Lung (tissue), 12 donors: ENCODE measurements around the gene NFIB. TPM values are rescaled to one million over a fixed set of nuclear protein-coding genes. Genes with fewer than 3 reads are reported as not detected.

Experiments used
- ATAC-seq: fragments of 200-7000 bp; cut with Tn5 transposase; one replicate; pipeline ENCODE4 v1.9.1; 2020; ENCODE audit warnings: moderate number of reproducible peaks; ENCODE audit not compliant: insufficient read depth, low FRiP score
- DNase-seq, 3 donors: peaks; one replicate each; pipeline ENCODE4 v3.0.0-alpha.2; 2013 to 2017
- H3K27ac ChIP-seq, 2 donors: one replicate each; pipeline ENCODE4 v1.5.1; 2013; ENCODE audit warnings: mild to moderate bottlenecking in 2 of 2, moderate library complexity in 2 of 2, control low read depth in 1 of 2, inconsistent platforms in 1 of 2, low read depth in 1 of 2, low read length in 1 of 2
- H3K27me3 ChIP-seq, 3 donors: one replicate each; pipeline ENCODE4 v1.5.1; 2013; ENCODE audit warnings: low read length in 2 of 3; ENCODE audit not compliant: control insufficient read depth in 3 of 3, insufficient read depth in 3 of 3
- H3K36me3 ChIP-seq, 4 donors: one replicate each; pipeline ENCODE4 v1.5.1; 2013; ENCODE audit warnings: low read length in 4 of 4, mild to moderate bottlenecking in 1 of 4, moderate library complexity in 1 of 4; ENCODE audit not compliant: control insufficient read depth in 4 of 4, insufficient read depth in 4 of 4
- H3K4me1 ChIP-seq, 5 donors: one replicate each; pipeline ENCODE4 v1.5.1; 2013; ENCODE audit warnings: low read length in 5 of 5, mild to moderate bottlenecking in 2 of 5, moderate library complexity in 1 of 5; ENCODE audit not compliant: control insufficient read depth in 5 of 5, insufficient read depth in 5 of 5
- H3K4me3 ChIP-seq: one replicate; pipeline ENCODE4 v1.5.1; 2013; ENCODE audit warnings: mild to moderate bottlenecking, control low read depth, moderate library complexity
- H3K9ac ChIP-seq, 2 donors: one replicate each; pipeline ENCODE4 v1.5.1; 2013; ENCODE audit warnings: low read length in 2 of 2, control low read depth in 1 of 2; ENCODE audit not compliant: insufficient read depth in 1 of 2
- H3K9me3 ChIP-seq, 4 donors: one replicate each; pipeline ENCODE4 v1.5.1; 2013; ENCODE audit warnings: low read length in 3 of 4, mild to moderate bottlenecking in 1 of 4, moderate library complexity in 1 of 4; ENCODE audit not compliant: control insufficient read depth in 4 of 4, insufficient read depth in 3 of 4
- CTCF ChIP-seq: IDR thresholded peaks from 2 replicates; pipeline ENCODE4 v1.5.1; 2012; ENCODE audit warnings: mild to moderate bottlenecking; ENCODE audit errors: control extremely low read depth, extremely low read depth
- WGBS, 2 donors: extraction: QIAGEN DNeasy Blood & Tissue Kit; methylation state at CpG; one replicate each; pipeline ENCODE4 v1.1.7; 2013; 5-methylcytosine and 5-hydroxymethylcytosine counted together
- polyA plus RNA-seq, 2 donors: library from polyadenylated mRNA; stranded (reverse); fragments of 200-250 nt; gene quantifications; one replicate each; pipeline ENCODE4 v1.2.1, GENCODE V29; 2013
- total RNA-seq, 2 donors: library from RNA; depleted of rRNA in 1 of 2; stranded (reverse); fragments of >200 nt in 1 of 2; gene quantifications; one replicate each; pipeline ENCODE4 v1.2.1, GENCODE V29; 2014 to 2021
- donor health status: control.
- donor health status: control.
- donor health status: Bipolar disorder and iron deficiency.
- donor health status: healthy.
- donor health status: DM: yes; HTN: yes; CAD: no.

Gene NFIB
- total and polyA plus RNA-seq, 4 donors = 7.3 to 189 (median 51.0) TPM

GRCh38 chr9:14062586-14063221 is 251.2 kb downstream of the NFIB start:
- no peak overlapping the region for H3K27ac ChIP-seq
- peak; percentile 67 to 90 (median 87) for DNase-seq
- H3K4me3 ChIP-seq = no peak overlapping the region
- H3K9ac ChIP-seq = no peak overlapping the region
- no peaks in the 10 kb centered on the region for H3K27me3 ChIP-seq
- 78 to 90% methylated on average over 9 of the region's 9 CpGs for WGBS, 2 donors
- no peaks in the 10 kb centered on the region for H3K36me3 ChIP-seq
- H3K9me3 ChIP-seq = no peaks in the 10 kb centered on the region
- TF ChIP-seq CTCF = no peak
- H3K4me1 ChIP-seq = peaks cover 0 to 74% (median 14%) of the 10 kb centered on the region in 5 donors
- peak; percentile 28 for ATAC-seq

GRCh38 chr9:14061936-14062585 is 251.9 kb downstream of the NFIB start:
- Histone ChIP-seq H3K4me1 (peaks cover 0 to 78% (median 18%) of the 10 kb centered on the region in 5 donors), H3K9ac (no peak overlapping the region), H3K27ac (no peak overlapping the region), H3K9me3 (no peaks in the 10 kb centered on the region), H3K27me3 (no peaks in the 10 kb centered on the region), H3K4me3 (no peak overlapping the region), H3K36me3 (no peaks in the 10 kb centered on the region)
- 85% methylated on average over 15 of the region's 15 CpGs for WGBS, 2 donors
- ATAC-seq (no peak), DNase-seq (peak; percentile 88 to 95 (median 94))
- TF ChIP-seq CTCF = no peak

GRCh38 chr9:14058325-14058688 is 255.6 kb downstream of the NFIB start:
- Histone ChIP-seq H3K4me3 (no peak overlapping the region), H3K36me3 (no peaks in the 10 kb centered on the region), H3K9me3 (no peaks in the 10 kb centered on the region), H3K27me3 (no peaks in the 10 kb centered on the region), H3K27ac (no peak overlapping the region), H3K4me1 (peaks cover 0 to 81% (median 30%) of the 10 kb centered on the region in 5 donors), H3K9ac (no peak overlapping the region)
- WGBS, 2 donors = 80 to 93% methylated on average over 5 of the region's 5 CpGs
- ATAC-seq = no peak
- no peak for TF ChIP-seq CTCF
- DNase-seq = no peak
